Mesenchymal stem cell (in vitro differentiated cells and primary cell): ENCODE data around the gene VSTM2L.

Experiments
- DNase-seq: peaks from one replicate; pipeline ENCODE4 v3.0.0-alpha.2; 2013
- H2AFZ ChIP-seq: one replicate; pipeline ENCODE4 v1.6.1; 2013; ENCODE audit warnings: low read depth, mild to moderate bottlenecking, control low read depth, inconsistent platforms, low read length, moderate library complexity
- H2AK5ac ChIP-seq: 2 replicates; pipeline ENCODE4 v1.6.1; 2013; ENCODE audit warnings: low read length, moderate library complexity, mild to moderate bottlenecking, inconsistent platforms; ENCODE audit not compliant: severe bottlenecking
- H2BK120ac ChIP-seq: one replicate; pipeline ENCODE4 v1.6.1; 2013; ENCODE audit warnings: low read depth, mild to moderate bottlenecking, inconsistent platforms, low read length, moderate library complexity
- H2BK12ac ChIP-seq, 2 experiments: one replicate each; pipeline ENCODE4 v1.6.1; 2013; ENCODE audit warnings: inconsistent platforms in 2 of 2, low read length in 2 of 2, mild to moderate bottlenecking in 2 of 2, moderate library complexity in 2 of 2, control low read depth in 1 of 2
- H2BK15ac ChIP-seq: one replicate; pipeline ENCODE4 v1.6.1; 2013; ENCODE audit warnings: mild to moderate bottlenecking, low read depth, inconsistent platforms; ENCODE audit not compliant: poor library complexity, severe bottlenecking
- H2BK5ac ChIP-seq: 2 replicates; pipeline ENCODE4 v1.6.1; 2013; ENCODE audit warnings: low read depth, mild to moderate bottlenecking, low read length, control low read depth, inconsistent platforms; ENCODE audit not compliant: poor library complexity, severe bottlenecking
- H3K14ac ChIP-seq, 2 experiments: one replicate each; pipeline ENCODE4 v1.6.1; 2013; ENCODE audit warnings: inconsistent platforms in 2 of 2, low read length in 2 of 2, control low read depth in 1 of 2, mild to moderate bottlenecking in 1 of 2, moderate library complexity in 1 of 2
- H3K18ac ChIP-seq, 2 experiments: one replicate each; pipeline ENCODE4 v1.6.1; 2013; ENCODE audit warnings: inconsistent platforms in 2 of 2, low read length in 2 of 2, control low read depth in 1 of 2, low read depth in 1 of 2, mild to moderate bottlenecking in 1 of 2
- H3K23ac ChIP-seq, 2 experiments: one replicate each; pipeline ENCODE4 v1.6.1; 2013; ENCODE audit warnings: inconsistent platforms in 2 of 2, low read length in 2 of 2, mild to moderate bottlenecking in 2 of 2, moderate library complexity in 2 of 2, control low read depth in 1 of 2
- H3K27ac ChIP-seq: 2 replicates; pipeline ENCODE4 v1.5.1; 2013; ENCODE audit warnings: mild to moderate bottlenecking, moderate library complexity, low read length, control low read depth, inconsistent platforms; ENCODE audit not compliant: poor library complexity, severe bottlenecking
- H3K27me3 ChIP-seq, 2 experiments: 2 replicates each; pipeline versions ENCODE4 v1.6.1 to v1.7.0; 2013; ENCODE audit warnings: low read length in 2 of 2, mild to moderate bottlenecking in 2 of 2, moderate library complexity in 2 of 2, control low read depth in 1 of 2, inconsistent platforms in 1 of 2; ENCODE audit not compliant: control insufficient read depth in 1 of 2, insufficient read depth in 1 of 2
- H3K36me3 ChIP-seq, 2 experiments: 2 replicates each; pipeline versions ENCODE4 v1.6.1 to v1.7.0; 2013; ENCODE audit warnings: low read length in 2 of 2, control low read depth in 1 of 2, inconsistent platforms in 1 of 2, low read depth in 1 of 2, mild to moderate bottlenecking in 1 of 2; ENCODE audit not compliant: insufficient read depth in 2 of 2, control insufficient read depth in 1 of 2
- H3K4ac ChIP-seq, 2 experiments: one replicate each; pipeline ENCODE4 v1.6.1; 2013; ENCODE audit warnings: inconsistent platforms in 2 of 2, low read length in 2 of 2, mild to moderate bottlenecking in 2 of 2, moderate library complexity in 2 of 2, control low read depth in 1 of 2, low read depth in 1 of 2
- H3K4me1 ChIP-seq: 2 replicates; pipeline ENCODE4 v1.6.1; 2013; ENCODE audit warnings: low read depth, low read length, control low read depth; ENCODE audit not compliant: control insufficient read depth, insufficient read depth
- H3K4me2 ChIP-seq: 2 replicates; pipeline ENCODE4 v1.6.1; 2013; ENCODE audit warnings: low read length, mild to moderate bottlenecking, inconsistent platforms; ENCODE audit not compliant: poor library complexity, severe bottlenecking
- H3K4me3 ChIP-seq, 2 experiments: 2 replicates each; pipeline versions ENCODE4 v1.5.1 to v1.7.0; 2013; ENCODE audit warnings: low read length in 2 of 2, mild to moderate bottlenecking in 2 of 2, control low read depth in 1 of 2, low read depth in 1 of 2; ENCODE audit not compliant: insufficient read depth in 1 of 2
- H3K79me1 ChIP-seq: replicated peaks from 2 replicates; pipeline ENCODE4 v1.6.1; 2013; ENCODE audit warnings: mild to moderate bottlenecking, control low read depth, low read length, inconsistent platforms; ENCODE audit not compliant: poor library complexity, severe bottlenecking
- H3K9ac ChIP-seq: 2 replicates; pipeline ENCODE4 v1.7.0; 2013; ENCODE audit warnings: mild to moderate bottlenecking, low read length, moderate library complexity
- H3K9me3 ChIP-seq: 2 replicates; pipeline ENCODE4 v1.7.0; 2013; ENCODE audit warnings: mild to moderate bottlenecking, low read length; ENCODE audit not compliant: control insufficient read depth
- H4K8ac ChIP-seq: one replicate; pipeline ENCODE4 v1.6.1; 2013; ENCODE audit warnings: inconsistent platforms, mild to moderate bottlenecking, low read length, moderate library complexity
- H4K91ac ChIP-seq: one replicate; pipeline ENCODE4 v1.6.1; 2013; ENCODE audit warnings: mild to moderate bottlenecking, low read length, inconsistent platforms
- WGBS: methylation state at CpG from one replicate; pipeline ENCODE4 v1.1.7; 2013; ENCODE audit warnings: mixed read lengths; 5-methylcytosine and 5-hydroxymethylcytosine counted together

VSTM2L gene

GRCh38 chr20:37885593-37886503 is 17.1 kb upstream of the VSTM2L start:
- Histone ChIP-seq H3K4me3 (no peak overlapping the region), H3K4me1 (no peaks in the 10 kb centered on the region), H3K18ac (no peak overlapping the region), H3K79me1 (no peaks in the 10 kb centered on the region), H2AK5ac (no peak overlapping the region), H2BK5ac (no peak overlapping the region), H2AFZ (no peak overlapping the region), H4K8ac (no peak overlapping the region), H3K27ac (no peak overlapping the region), H2BK15ac (no peak overlapping the region), H3K27me3 (peaks cover 23 to 55% of the 10 kb centered on the region in 2 experiments), H3K4me2 (no peak overlapping the region), H4K91ac (no peak overlapping the region), H3K36me3 (no peaks in the 10 kb centered on the region), H3K9me3 (no peaks in the 10 kb centered on the region), H3K23ac (no peak overlapping the region), H3K9ac (peak overlapping the region; percentile 11), H3K14ac (no peak overlapping the region), H2BK120ac (no peak overlapping the region), H2BK12ac (no peak overlapping the region), H3K4ac (no peak overlapping the region)
- DNase-seq, result no peak
- WGBS, result 82% methylated on average over 29 of the region's 32 CpGs

GRCh38 chr20:37886851-37887297 is 16.1 kb upstream of the VSTM2L start:
- no peaks in the 10 kb centered on the region for H3K9me3 ChIP-seq
- H2BK120ac ChIP-seq, result no peak overlapping the region
- no peak overlapping the region for H2BK15ac ChIP-seq
- no peaks in the 10 kb centered on the region for H3K79me1 ChIP-seq
- H2BK12ac ChIP-seq, result no peak overlapping the region
- no peak overlapping the region for H2BK5ac ChIP-seq
- H3K27me3 ChIP-seq, result peaks cover 24 to 52% of the 10 kb centered on the region in 2 experiments
- no peak for DNase-seq
- no peak overlapping the region for H4K91ac ChIP-seq
- H3K18ac ChIP-seq, result no peak overlapping the region
- no peak overlapping the region for H3K4me3 ChIP-seq
- no peak overlapping the region for H4K8ac ChIP-seq
- no peak overlapping the region for H3K4ac ChIP-seq
- 80% methylated on average over 4 of the region's 4 CpGs for WGBS
- no peak overlapping the region for H3K23ac ChIP-seq
- H2AFZ ChIP-seq, result no peak overlapping the region
- no peak overlapping the region for H3K4me2 ChIP-seq
- no peak overlapping the region for H3K9ac ChIP-seq
- H3K4me1 ChIP-seq, result no peaks in the 10 kb centered on the region
- H2AK5ac ChIP-seq, result no peak overlapping the region
- no peaks in the 10 kb centered on the region for H3K36me3 ChIP-seq
- no peak overlapping the region for H3K27ac ChIP-seq
- no peak overlapping the region for H3K14ac ChIP-seq

GRCh38 chr20:37888641-37889040 is 14.3 kb upstream of the VSTM2L start:
- Histone ChIP-seq H2BK12ac (no peak overlapping the region), H3K4me2 (no peak overlapping the region), H3K4me3 (no peak overlapping the region), H3K27ac (no peak overlapping the region), H2BK5ac (no peak overlapping the region), H3K27me3 (peaks cover 22 to 51% of the 10 kb centered on the region in 2 experiments), H4K8ac (no peak overlapping the region), H3K79me1 (no peaks in the 10 kb centered on the region), H3K36me3 (no peaks in the 10 kb centered on the region), H4K91ac (no peak overlapping the region), H2BK120ac (no peak overlapping the region), H3K4me1 (no peaks in the 10 kb centered on the region), H3K4ac (no peak overlapping the region), H3K9me3 (no peaks in the 10 kb centered on the region), H3K9ac (no peak overlapping the region), H3K23ac (no peak overlapping the region), H2AK5ac (no peak overlapping the region), H2BK15ac (no peak overlapping the region), H2AFZ (no peak overlapping the region), H3K18ac (no peak overlapping the region), H3K14ac (no peak overlapping the region)
- no peak for DNase-seq
- 90% methylated on average over 8 of the region's 10 CpGs for WGBS

- WGBS, result 76% methylated on average over 3 of the region's 5 CpGs
Measured at GRCh38 chr20:37890108-37890507, 12.8 kb upstream of the VSTM2L start.

More at GRCh38 chr20:37890108-37890507, 12.8 kb upstream of the VSTM2L start:
- Histone ChIP-seq H3K18ac (no peak overlapping the region), H3K4me2 (no peak overlapping the region), H3K36me3 (no peaks in the 10 kb centered on the region), H3K9me3 (no peaks in the 10 kb centered on the region), H4K8ac (no peak overlapping the region), H3K27me3 (peaks cover 22 to 44% of the 10 kb centered on the region in 2 experiments), H2AK5ac (no peak overlapping the region), H2AFZ (no peak overlapping the region), H4K91ac (no peak overlapping the region), H2BK15ac (no peak overlapping the region), H3K9ac (no peak overlapping the region), H3K14ac (no peak overlapping the region), H3K4me1 (no peaks in the 10 kb centered on the region), H3K27ac (no peak overlapping the region), H3K79me1 (no peaks in the 10 kb centered on the region), H2BK5ac (no peak overlapping the region), H3K4ac (no peak overlapping the region), H3K23ac (peak overlapping the region in 1 of 2 experiments; percentile 9), H3K4me3 (no peak overlapping the region), H2BK120ac (no peak overlapping the region), H2BK12ac (no peak overlapping the region)
- no peak for DNase-seq
